Fibroblast of the aortic adventitia (primary cell): Measurements from ENCODE around the gene ZNF184. TPM values are rescaled to one million over a fixed set of nuclear protein-coding genes. Genes with fewer than 3 reads are reported as not detected.

ENCODE experiments used
- DNase-seq: peaks from one replicate; pipeline ENCODE4 v3.0.0-alpha.2; 2010; ENCODE audit warnings: low read depth
- H3K4me3 ChIP-seq: 2 replicates; pipeline ENCODE4 v1.5.1; 2011; ENCODE audit warnings: low read depth, mild to moderate bottlenecking, control low read depth, low read length, moderate library complexity
- CTCF ChIP-seq: IDR thresholded peaks from 2 replicates; pipeline ENCODE4 v1.5.1; 2011; ENCODE audit warnings: mild to moderate bottlenecking, low read length, control low read depth, inconsistent platforms; ENCODE audit not compliant: insufficient read depth
- small RNA-seq: library from RNA; depleted of rRNA; stranded (forward); fragments of <200 nt; gene quantifications from one replicate; pipeline ENCODE3, GENCODE V24; 2012
- total RNA-seq: library from RNA; depleted of rRNA; stranded (reverse); fragments of >200 nt; gene quantifications from 2 replicates; pipeline ENCODE4 v1.2.3, GENCODE V29; 2012; ENCODE audit warnings: low replicate concordance

Gene ZNF184
- total RNA-seq, 1 donor = 12.2 TPM

- no peak for TF ChIP-seq CTCF
- H3K4me3 ChIP-seq = no peak overlapping the region
- DNase-seq = no peak
Observed at GRCh38 chr6:27406085-27406484, 66.8 kb downstream of the ZNF184 start.

GRCh38 chr6:27400877-27401642 is 71.8 kb downstream of the ZNF184 start:
- no peak for DNase-seq
- H3K4me3 ChIP-seq = no peak overlapping the region
- TF ChIP-seq CTCF = no peak

Small RNA genes within 50 kb of the gene (small RNA-seq; reads per million reads assigned to genes)
- gene AL021918.1 (not detected), gene AL021918.2 (not detected), gene MCFD2P1 (not detected)

Other genes with a start within 250 kb of the ZNF184 start
- not detected in 2 replicates for gene PRSS16, start 225.4 kb downstream of the ZNF184 start, total RNA-seq
- not detected in 2 replicates for gene POM121L2, start 160.8 kb downstream of the ZNF184 start, total RNA-seq
- 1.4 and 3.0 TPM in 2 replicates for gene ZNF391, start 84.3 kb downstream of the ZNF184 start, total RNA-seq